Measurements from ENCODE around the gene PTTG1IP. TPM values are rescaled to one million over a fixed set of nuclear protein-coding genes. Genes with fewer than 3 reads are reported as not detected.

PTTG1IP gene
- total and polyA plus RNA-seq, 7 donors: 49.7 to 208 (median 158) TPM

- Histone ChIP-seq H3K4me1 (peaks cover 0 to under 1% (median under 1%) of the 10 kb centered on the region in 4 donors), H3K27ac (no peak overlapping the region), H3K4me3 (no peak overlapping the region), H3K27me3 (no peaks in the 10 kb centered on the region), H3K36me3 (no peaks in the 10 kb centered on the region), H3K9me3 (peaks cover 0 to 4% (median 1%) of the 10 kb centered on the region in 4 donors)
- WGBS, 2 donors: 25 to 27% methylated on average over 7 of the region's 7 CpGs
- TF ChIP-seq POLR2A (IDR thresholded peaks at IDR 0.05) (no peak), CTCF (IDR thresholded peaks at IDR 0.05) (no peak), POLR2AphosphoS5 (IDR thresholded peaks at IDR 0.05) (no peak), EP300 (IDR thresholded peaks at IDR 0.05) (no peak)
- no peak for DNase-seq
- intact Hi-C loops (cut with DNase I): no loop called here
Measured at GRCh38 chr21:44831227-44831860, 42.1 kb downstream of the PTTG1IP start.

GRCh38 chr21:44829507-44830092 is 43.9 kb downstream of the PTTG1IP start:
- H3K27ac ChIP-seq: no peak overlapping the region
- H3K27me3 ChIP-seq: no peaks in the 10 kb centered on the region
- H3K36me3 ChIP-seq: no peaks in the 10 kb centered on the region
- H3K4me1 ChIP-seq: no peaks in the 10 kb centered on the region
- 59 to 73% methylated on average over 2 of the region's 2 CpGs for WGBS, 2 donors
- no peak for DNase-seq
- intact Hi-C loops (cut with DNase I): no loop called here
- H3K9me3 ChIP-seq: peaks cover 0 to 4% (median 1%) of the 10 kb centered on the region in 4 donors
- no peak overlapping the region for H3K4me3 ChIP-seq
- TF ChIP-seq POLR2AphosphoS5 (IDR thresholded peaks at IDR 0.05) (no peak), EP300 (IDR thresholded peaks at IDR 0.05) (no peak), CTCF (IDR thresholded peaks at IDR 0.05) (no peak), POLR2A (IDR thresholded peaks at IDR 0.05) (no peak)

- intact Hi-C loops (cut with DNase I): no loop called here
- 91 to 94% methylated on average over 4 of the region's 4 CpGs for WGBS, 2 donors
Measured at GRCh38 chr21:44828362-44829056, 45.0 kb downstream of the PTTG1IP start.

GRCh38 chr21:44823179-44823660 is 50.3 kb downstream of the PTTG1IP start:
- Histone ChIP-seq H3K9me3 (peaks cover 0 to 7% (median 0%) of the 10 kb centered on the region in 4 donors), H3K4me3 (no peak overlapping the region), H3K36me3 (no peaks in the 10 kb centered on the region), H3K27me3 (no peaks in the 10 kb centered on the region), H3K27ac (no peak overlapping the region), H3K4me1 (peaks cover 0 to 8% (median 3%) of the 10 kb centered on the region in 4 donors)
- no peak for DNase-seq
- 87 to 92% methylated on average over 1 of the region's 1 CpG for WGBS, 2 donors
- TF ChIP-seq EP300 (IDR thresholded peaks at IDR 0.05): no peak
- no peak for TF ChIP-seq POLR2AphosphoS5 (IDR thresholded peaks at IDR 0.05)
- no peak for TF ChIP-seq POLR2A (IDR thresholded peaks at IDR 0.05)
- intact Hi-C loops (cut with DNase I): no loop called here

More at GRCh38 chr21:44828362-44829056, 45.0 kb downstream of the PTTG1IP start:
- peaks cover 0 to 4% (median 1%) of the 10 kb centered on the region in 4 donors for H3K9me3 ChIP-seq
- H3K36me3 ChIP-seq: no peaks in the 10 kb centered on the region
- no peak overlapping the region for H3K4me3 ChIP-seq
- DNase-seq: no peak
- H3K27me3 ChIP-seq: no peaks in the 10 kb centered on the region
- no peak overlapping the region for H3K27ac ChIP-seq
- TF ChIP-seq EP300 (IDR thresholded peaks at IDR 0.05) (no peak), POLR2A (IDR thresholded peaks at IDR 0.05) (no peak), CTCF (IDR thresholded peaks at IDR 0.05) (no peak)
- H3K4me1 ChIP-seq: no peaks in the 10 kb centered on the region

Measured in sigmoid colon (tissue), 7 donors.